Smooth muscle cell (in vitro differentiated cells): ENCODE measurements around the gene AP3S2. TPM values are rescaled to one million over a fixed set of nuclear protein-coding genes. Genes with fewer than 3 reads are reported as not detected.

ENCODE experiments used
- DNase-seq: peaks from one replicate; lab custom pipeline; 2025; ENCODE audit not compliant: unreplicated experiment; lab: John Stamatoyannopoulos, UW
- H2AFZ ChIP-seq: fragments of 200-600 bp; sonication (generic); 2 replicates; pipeline ENCODE4 v1.6.0; 2016; ENCODE audit warnings: antibody characterized with exemption, low read depth, mild to moderate bottlenecking
- H3F3A ChIP-seq: fragments of 200-600 bp; sonication (generic); 2 replicates; pipeline ENCODE4 v1.6.0; 2017; ENCODE audit warnings: antibody characterized with exemption, low read depth
- H3K27ac ChIP-seq: fragments of 200-600 bp; sonication (generic); 2 replicates; pipeline ENCODE4 v1.5.1; 2016; ENCODE audit warnings: low read depth, mild to moderate bottlenecking
- H3K27me3 ChIP-seq: fragments of 200-600 bp; sonication (generic); 2 replicates; pipeline ENCODE4 v1.6.1; 2016; ENCODE audit warnings: low read depth, mild to moderate bottlenecking
- H3K36me3 ChIP-seq: fragments of 200-600 bp; sonication (generic); 2 replicates; pipeline ENCODE4 v1.5.1; 2016; ENCODE audit warnings: low read depth
- H3K4me1 ChIP-seq: fragments of 200-600 bp; sonication (generic); 2 replicates; pipeline ENCODE4 v1.5.1; 2016; ENCODE audit warnings: low read depth
- H3K4me2 ChIP-seq: fragments of 200-600 bp; sonication (generic); 2 replicates; pipeline ENCODE4 v1.6.0; 2016; ENCODE audit warnings: mild to moderate bottlenecking
- H3K4me3 ChIP-seq: fragments of 200-600 bp; sonication (generic); 2 replicates; pipeline ENCODE4 v1.5.1; 2016; ENCODE audit warnings: mild to moderate bottlenecking
- H3K79me2 ChIP-seq: fragments of 200-600 bp; sonication (generic); 2 replicates; pipeline ENCODE4 v1.6.0; 2016; ENCODE audit warnings: low read depth, mild to moderate bottlenecking
- H3K9ac ChIP-seq: fragments of 200-600 bp; sonication (generic); 2 replicates; pipeline ENCODE4 v1.6.0; 2016; ENCODE audit warnings: low read depth
- H3K9me3 ChIP-seq: fragments of 200-600 bp; sonication (generic); replicated peaks from 2 replicates; pipeline ENCODE4 v1.5.1; 2016; ENCODE audit warnings: low read depth
- H4K20me1 ChIP-seq: fragments of 200-600 bp; sonication (generic); 2 replicates; pipeline ENCODE4 v1.6.0; 2016; ENCODE audit warnings: low read depth
- CTCF ChIP-seq: fragments of 200-600 bp; sonication (generic); IDR thresholded peaks from 2 replicates; pipeline ENCODE4 v1.5.1; 2017; ENCODE audit warnings: borderline replicate concordance, mild to moderate bottlenecking, antibody characterized with exemption; ENCODE audit not compliant: insufficient read depth, poor library complexity, severe bottlenecking
- WGBS: methylation state at CpG from one replicate; pipeline ENCODE4 v1.1.7; 2016; ENCODE audit warnings: low lambda C conversion rate; 5-methylcytosine and 5-hydroxymethylcytosine counted together
- polyA plus RNA-seq: library from polyadenylated mRNA; unstranded; fragments of >200 nt; fragmentation: Nextera tagmentation; extraction: Ambion mirVana; gene quantifications from 2 replicates; pipeline ENCODE4 v1.2.1, GENCODE V29; 2016
- total RNA-seq: library from RNA; depleted of rRNA; stranded (reverse); fragments of >200 nt; gene quantifications from 2 replicates; pipeline ENCODE4 v1.2.3, GENCODE V29; 2014

The AP3S2 gene
- total and polyA plus RNA-seq, 2 experiments from 2014 or later, result 9.4 to 55.8 TPM

- Histone ChIP-seq H3K79me2 (no peaks in the 10 kb centered on the region), H3F3A (no peaks in the 10 kb centered on the region), H3K36me3 (no peaks in the 10 kb centered on the region), H3K27ac (no peak overlapping the region), H3K4me1 (peaks cover 4% of the 10 kb centered on the region), H3K9me3 (no peaks in the 10 kb centered on the region), H4K20me1 (no peaks in the 10 kb centered on the region), H2AFZ (no peak overlapping the region), H3K27me3 (no peaks in the 10 kb centered on the region), H3K4me2 (no peak overlapping the region), H3K9ac (no peak overlapping the region), H3K4me3 (no peak overlapping the region)
- TF ChIP-seq CTCF, result no peak
- no peak for DNase-seq
- 95% methylated on average over 29 of the region's 29 CpGs for WGBS
Measured at GRCh38 chr15:89803941-89804800, 89.6 kb downstream of the AP3S2 start.

GRCh38 chr15:89802986-89803824, 90.6 kb downstream of the AP3S2 start:
- no peaks in the 10 kb centered on the region for H3K36me3 ChIP-seq
- no peak overlapping the region for H3K4me3 ChIP-seq
- no peaks in the 10 kb centered on the region for H3K79me2 ChIP-seq
- H3K9me3 ChIP-seq, result no peaks in the 10 kb centered on the region
- no peak overlapping the region for H3K4me2 ChIP-seq
- H3F3A ChIP-seq, result no peaks in the 10 kb centered on the region
- H2AFZ ChIP-seq, result no peak overlapping the region
- H3K27me3 ChIP-seq, result no peaks in the 10 kb centered on the region
- H4K20me1 ChIP-seq, result no peaks in the 10 kb centered on the region
- H3K27ac ChIP-seq, result no peak overlapping the region
- H3K4me1 ChIP-seq, result no peaks in the 10 kb centered on the region
- 94% methylated on average over 24 of the region's 24 CpGs for WGBS
- DNase-seq, result no peak
- no peak overlapping the region for H3K9ac ChIP-seq
- no peak for TF ChIP-seq CTCF

- Histone ChIP-seq H3F3A (no peaks in the 10 kb centered on the region), H3K9ac (no peak overlapping the region), H3K27me3 (no peaks in the 10 kb centered on the region), H3K27ac (no peak overlapping the region), H3K4me2 (no peak overlapping the region), H3K79me2 (no peaks in the 10 kb centered on the region), H3K4me1 (no peaks in the 10 kb centered on the region), H2AFZ (no peak overlapping the region), H3K4me3 (no peak overlapping the region), H4K20me1 (no peaks in the 10 kb centered on the region), H3K9me3 (no peaks in the 10 kb centered on the region), H3K36me3 (no peaks in the 10 kb centered on the region)
- no peak for DNase-seq
- WGBS, result 82% methylated on average over 16 of the region's 16 CpGs
- TF ChIP-seq CTCF, result no peak
Measured at GRCh38 chr15:89802231-89802928, 91.4 kb downstream of the AP3S2 start.
